GM04504 (cell line): Measurements from ENCODE around the gene PLEKHM3.

ENCODE experiments used
- DNase-seq: peaks from one replicate; pipeline ENCODE4 v3.0.0-alpha.2; 2012; ENCODE audit warnings: low read depth

Gene PLEKHM3

GRCh38 chr2:207783514-207783913 lies 241.8 kb downstream of the PLEKHM3 start:
- DNase-seq = no peak

- no peak for DNase-seq
Measured at GRCh38 chr2:207782238-207783030, 242.9 kb downstream of the PLEKHM3 start.

- no peak for DNase-seq
Measured at GRCh38 chr2:207779523-207779922, 245.8 kb downstream of the PLEKHM3 start.

GRCh38 chr2:207778298-207778882 lies 246.9 kb downstream of the PLEKHM3 start:
- no peak for DNase-seq

- no peak for DNase-seq
Measured at GRCh38 chr2:207777124-207777523, 248.2 kb downstream of the PLEKHM3 start.

- no peak for DNase-seq
Measured at GRCh38 chr2:207775473-207775872, 249.9 kb downstream of the PLEKHM3 start.

- no peak for DNase-seq
Measured at GRCh38 chr2:207772844-207773205, 252.5 kb downstream of the PLEKHM3 start.

- no peak for DNase-seq
Measured at GRCh38 chr2:207772081-207772843, 253.1 kb downstream of the PLEKHM3 start.

- DNase-seq = no peak
Measured at GRCh38 chr2:207771421-207771820, 253.9 kb downstream of the PLEKHM3 start.
